NCI-H146 treated with DMSO at 0.1 percent for 48 hours (cell line): ENCODE data around the gene ZNF778.

Experiments
- DNase-seq: peaks from one replicate; lab custom pipeline; 2025; ENCODE audit not compliant: unreplicated experiment; lab: John Stamatoyannopoulos, UW

The ZNF778 gene

DNA sequence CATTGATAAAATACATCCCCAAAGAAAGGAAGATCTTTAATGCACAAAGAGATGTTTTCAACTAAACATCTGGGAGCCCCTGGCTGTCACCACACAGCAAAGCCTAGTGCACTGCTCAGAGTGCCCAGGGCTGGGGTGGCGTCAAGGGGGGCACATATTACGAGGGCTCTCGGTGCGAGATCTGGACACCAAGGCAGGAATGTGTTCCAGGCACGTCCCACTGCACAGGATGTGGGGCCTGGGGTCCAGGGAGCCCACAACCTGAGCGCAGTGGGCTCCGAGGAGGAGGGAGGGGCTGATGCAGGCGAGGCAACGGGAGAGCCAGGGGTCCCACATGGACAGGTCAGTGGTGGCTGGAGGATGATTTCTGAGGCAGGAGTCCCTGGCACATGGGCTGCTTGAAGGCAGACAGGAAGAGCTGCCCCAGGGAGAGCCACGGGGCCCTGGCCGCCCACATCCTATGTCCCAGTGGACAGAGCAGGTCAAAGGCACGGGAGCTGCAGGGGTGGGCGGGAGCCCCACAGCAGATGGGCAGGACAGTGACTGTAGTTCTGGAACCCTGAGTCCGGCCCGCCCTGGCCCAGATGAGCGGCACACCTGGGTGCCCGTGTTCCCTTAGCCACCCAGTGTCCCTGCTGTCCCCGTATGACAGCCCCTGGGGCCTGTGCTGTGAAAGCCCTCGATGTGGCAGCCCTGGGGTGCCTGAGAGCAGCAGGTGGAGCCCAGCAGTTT lies 56.4 kb downstream of the ZNF778 start:
- DNase-seq: no peak

GRCh38 chr16:89274561-89275283 lies 57.2 kb downstream of the ZNF778 start:
- DNase-seq: no peak

DNA sequence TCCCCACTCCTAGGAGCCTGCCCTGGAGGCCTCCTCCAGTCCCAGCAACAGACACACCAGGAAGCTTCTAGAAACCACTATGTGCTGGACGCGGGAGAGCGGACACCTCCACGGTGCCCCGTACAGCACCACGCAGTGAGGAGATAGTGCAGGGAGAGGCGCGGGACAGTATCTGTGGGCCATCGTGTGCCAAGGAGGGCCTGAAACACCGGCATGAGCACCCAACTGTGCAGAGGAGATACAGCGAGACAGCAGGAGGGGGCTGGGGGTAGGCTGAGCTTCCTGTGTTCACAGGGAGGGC lies 57.7 kb downstream of the ZNF778 start:
- no peak for DNase-seq

DNA sequence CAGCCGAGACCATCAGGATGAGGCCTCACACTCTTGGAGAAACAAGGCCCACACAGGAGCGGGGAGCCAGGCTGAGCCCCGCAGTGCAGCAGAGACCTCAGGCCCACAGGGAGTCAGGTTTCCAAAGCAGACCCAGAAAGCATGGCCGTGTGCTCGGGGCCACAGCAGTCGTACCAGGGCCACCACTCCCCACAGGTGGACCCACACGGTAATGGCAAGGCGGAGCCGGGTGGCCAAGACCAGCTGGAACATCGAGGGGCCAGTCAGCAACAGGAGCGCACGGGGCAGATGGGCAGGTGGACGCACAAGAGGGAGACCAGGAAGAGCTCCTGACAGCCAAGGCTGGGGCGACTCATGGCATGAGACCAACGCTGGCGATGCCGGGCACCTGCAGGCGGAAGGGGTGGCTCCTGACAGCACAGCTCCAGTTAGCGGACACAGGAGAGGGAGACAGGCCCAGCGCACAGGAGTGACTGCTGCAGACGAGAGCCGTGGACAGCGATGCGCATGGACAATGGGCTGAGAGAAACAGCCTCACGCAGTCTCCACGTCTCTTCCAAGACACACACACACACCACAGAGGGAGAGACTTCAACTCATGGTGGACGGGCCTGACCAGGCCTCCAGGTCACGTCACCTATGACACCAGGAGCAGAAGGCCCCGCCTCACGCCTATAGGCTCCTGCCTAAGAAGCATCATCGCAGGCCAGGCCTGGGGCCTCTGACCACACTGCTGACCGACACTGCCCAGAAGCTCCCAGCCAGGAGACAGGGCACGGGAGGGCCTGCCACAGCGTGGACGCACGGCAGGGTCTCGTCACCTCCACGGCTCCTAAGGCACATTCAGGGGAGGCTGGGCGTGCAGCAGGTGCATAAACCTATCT lies 58.6 kb downstream of the ZNF778 start:
- no peak for DNase-seq

GRCh38 chr16:89277049-89277448 lies 59.5 kb downstream of the ZNF778 start:
- no peak for DNase-seq

DNA sequence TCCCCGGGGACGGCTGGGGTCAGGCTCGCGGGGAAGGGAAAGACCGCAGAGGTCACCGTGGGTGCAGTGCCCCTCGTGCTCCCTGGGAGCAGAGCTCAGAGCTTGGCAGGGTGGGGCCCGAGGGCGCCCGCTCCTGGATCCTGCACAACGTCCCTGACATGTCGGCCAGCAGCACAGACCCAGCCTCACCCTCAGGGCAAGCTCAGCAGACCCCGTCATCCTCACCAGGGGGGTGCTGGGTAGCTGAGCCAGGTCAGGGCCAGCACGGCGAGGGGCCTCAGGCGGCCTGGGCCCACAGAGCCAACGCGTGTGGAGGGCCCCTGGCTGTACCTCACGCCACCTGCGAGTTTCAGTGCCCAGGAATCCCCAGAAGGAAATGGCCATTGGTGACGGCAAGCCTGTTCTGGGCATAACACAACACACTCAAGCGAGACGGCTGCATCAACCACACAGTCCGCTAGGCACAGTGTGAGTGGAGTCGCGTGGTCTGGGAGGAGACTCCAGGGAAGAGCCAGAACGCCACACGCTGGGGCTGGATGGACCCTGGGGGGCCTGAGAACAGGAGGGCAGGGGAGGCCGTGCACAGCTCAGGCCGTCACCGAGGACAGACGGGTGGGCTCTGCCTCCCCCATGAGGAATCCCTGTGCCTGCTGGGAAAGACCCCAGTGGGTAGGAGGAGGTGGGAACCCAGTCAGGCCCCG lies 60.3 kb downstream of the ZNF778 start:
- DNase-seq: no peak

- DNase-seq: no peak
These were observed 61.1 kb downstream of the ZNF778 start for GRCh38 chr16:89278441-89279240.

- no peak for DNase-seq
These were observed 62.4 kb downstream of the ZNF778 start for GRCh38 chr16:89279666-89280481.

GRCh38 chr16:89280546-89281188 lies 63.2 kb downstream of the ZNF778 start:
- no peak for DNase-seq

DNA sequence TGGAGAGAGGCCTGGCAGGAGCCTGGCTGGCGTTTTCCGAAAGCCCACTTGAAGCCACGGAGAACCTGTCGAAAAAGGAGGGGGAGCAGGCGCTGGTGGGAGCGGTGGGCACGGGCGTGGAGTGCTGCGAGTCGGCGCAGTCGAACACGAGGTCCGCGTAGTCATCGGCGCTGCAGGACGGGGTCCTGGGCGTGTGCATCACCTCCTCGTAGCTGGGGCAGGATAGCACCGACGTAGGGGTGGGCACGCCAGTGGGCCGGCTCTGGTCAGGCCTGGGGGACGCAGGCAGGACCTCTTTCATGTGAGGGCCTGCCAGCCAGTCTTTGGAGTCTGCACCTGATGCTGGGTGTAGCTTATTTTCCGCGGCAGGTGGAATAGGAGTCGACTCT lies 63.7 kb downstream of the ZNF778 start:
- no peak for DNase-seq

- no peak for DNase-seq
These were observed 64.3 kb downstream of the ZNF778 start for GRCh38 chr16:89281829-89282228.

GRCh38 chr16:89282523-89282922 lies 65.0 kb downstream of the ZNF778 start:
- no peak for DNase-seq

DNA sequence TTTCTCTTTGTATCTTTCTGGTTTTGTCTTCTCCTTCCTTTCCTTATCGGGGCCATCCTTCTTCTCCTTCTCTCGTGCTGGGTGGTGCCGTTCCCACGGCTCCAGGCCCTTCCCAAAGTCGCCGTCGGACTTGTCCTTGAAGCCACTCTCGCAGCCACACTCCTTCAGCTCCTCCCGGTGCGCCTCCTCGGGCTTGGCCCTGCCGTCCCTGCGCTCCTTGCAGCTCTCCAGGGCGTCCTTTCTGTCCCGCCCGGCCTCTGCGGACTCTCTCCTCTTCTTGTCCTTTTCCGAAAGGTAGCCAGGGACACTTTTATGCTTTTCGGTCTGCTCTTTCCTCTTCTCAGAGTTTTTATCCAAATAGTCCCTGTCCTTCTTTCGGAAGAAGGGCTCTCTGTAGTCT lies 65.9 kb downstream of the ZNF778 start:
- no peak for DNase-seq

- no peak for DNase-seq
These were observed 67.9 kb downstream of the ZNF778 start for GRCh38 chr16:89285381-89285780.

GRCh38 chr16:89286096-89286495 lies 68.6 kb downstream of the ZNF778 start:
- DNase-seq: no peak
